ENCODE data around the gene ADIPOR1.
"Not testable (repeated sequence)": the region's sequence is repeated elsewhere in the genome, so short reads cannot be mapped to it uniquely, and the experiment has no call there.

Gene ADIPOR1

GRCh38 chr1:202935844-202936243 lies 22.3 kb downstream of the ADIPOR1 start:
- no peak for DNase-seq

- DNase-seq = no peak
Observed at GRCh38 chr1:202934755-202935154, 23.4 kb downstream of the ADIPOR1 start.

- no peak for DNase-seq
Observed at GRCh38 chr1:202932476-202932875, 25.6 kb downstream of the ADIPOR1 start.

- peak; percentile 92 for DNase-seq
Observed at GRCh38 chr1:202926581-202927491, 31.3 kb downstream of the ADIPOR1 start, which contains the start of gene KLHL12. TSS of gene KLHL12 (minus strand) at chr1:202927234. CDS start at chr1:202925162, 2,072 bp downstream.

- DNase-seq = no peak
Observed at GRCh38 chr1:202923533-202923932, 34.6 kb downstream of the ADIPOR1 start.

- DNase-seq = no peak
Observed at GRCh38 chr1:202919615-202920014, 38.5 kb downstream of the ADIPOR1 start.

- no peak for DNase-seq
Observed at GRCh38 chr1:202915146-202915545, 43.0 kb downstream of the ADIPOR1 start.

- not testable (repeated sequence) for DNase-seq
Observed at GRCh38 chr1:202912476-202912875, 45.6 kb downstream of the ADIPOR1 start.

GRCh38 chr1:202909494-202909893 lies 48.6 kb downstream of the ADIPOR1 start:
- DNase-seq = no peak

GRCh38 chr1:202908998-202909397 lies 49.1 kb downstream of the ADIPOR1 start:
- no peak for DNase-seq

- DNase-seq = no peak
Observed at GRCh38 chr1:202905331-202905730, 52.8 kb downstream of the ADIPOR1 start.

- DNase-seq = not testable (repeated sequence)
Observed at GRCh38 chr1:202903808-202904207, 54.3 kb downstream of the ADIPOR1 start.

GRCh38 chr1:202901555-202901954 lies 56.6 kb downstream of the ADIPOR1 start:
- DNase-seq = no peak

GRCh38 chr1:202892501-202892900 lies 65.6 kb downstream of the ADIPOR1 start:
- DNase-seq = no peak

Measured in activated CD4-positive, alpha-beta T cell treated with anti-CD3 and anti-CD28 coated beads for 1 hour (primary cell).